Measurements from ENCODE around the gene HBB.

The HBB gene

GRCh38 chr11:5227681-5228080 is 810 bp upstream of the HBB start:
- TF ChIP-seq CTCF (IDR thresholded peaks at IDR 0.05): no peak
- Histone ChIP-seq H3K27me3 (no peaks in the 10 kb centered on the region), H3K4me3 (ENCODE audit: low read depth in 1 of 2, low read length in 1 of 2) (no peak overlapping the region), H3K9me3 (no peaks in the 10 kb centered on the region), H3K36me3 (no peaks in the 10 kb centered on the region), H3K4me1 (ENCODE audit: control insufficient read depth in 1 of 2, insufficient read depth in 1 of 2, low read depth in 1 of 2, low read length in 1 of 2) (no peaks in the 10 kb centered on the region), H3K27ac (no peak overlapping the region)

DNA sequence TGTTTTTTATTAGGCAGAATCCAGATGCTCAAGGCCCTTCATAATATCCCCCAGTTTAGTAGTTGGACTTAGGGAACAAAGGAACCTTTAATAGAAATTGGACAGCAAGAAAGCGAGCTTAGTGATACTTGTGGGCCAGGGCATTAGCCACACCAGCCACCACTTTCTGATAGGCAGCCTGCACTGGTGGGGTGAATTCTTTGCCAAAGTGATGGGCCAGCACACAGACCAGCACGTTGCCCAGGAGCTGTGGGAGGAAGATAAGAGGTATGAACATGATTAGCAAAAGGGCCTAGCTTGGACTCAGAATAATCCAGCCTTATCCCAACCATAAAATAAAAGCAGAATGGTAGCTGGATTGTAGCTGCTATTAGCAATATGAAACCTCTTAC is 1.4 kb downstream of the HBB start:
- no peak for TF ChIP-seq CTCF (IDR thresholded peaks at IDR 0.05)
- H3K36me3 ChIP-seq: no peaks in the 10 kb centered on the region
- no peaks in the 10 kb centered on the region for H3K4me1 ChIP-seq (ENCODE audit: control insufficient read depth in 1 of 2, insufficient read depth in 1 of 2, low read depth in 1 of 2, low read length in 1 of 2)
- no peak overlapping the region for H3K27ac ChIP-seq
- H3K27me3 ChIP-seq: no peaks in the 10 kb centered on the region
- no peaks in the 10 kb centered on the region for H3K9me3 ChIP-seq
- no peak overlapping the region for H3K4me3 ChIP-seq (ENCODE audit: low read depth in 1 of 2, low read length in 1 of 2)

GRCh38 chr11:5224538-5225479 is 2.1 kb downstream of the HBB start:
- Histone ChIP-seq H3K27ac (no peak overlapping the region), H3K4me3 (ENCODE audit: low read depth in 1 of 2, low read length in 1 of 2) (no peak overlapping the region), H3K27me3 (no peaks in the 10 kb centered on the region), H3K36me3 (no peaks in the 10 kb centered on the region), H3K9me3 (no peaks in the 10 kb centered on the region), H3K4me1 (ENCODE audit: control insufficient read depth in 1 of 2, insufficient read depth in 1 of 2, low read depth in 1 of 2, low read length in 1 of 2) (no peaks in the 10 kb centered on the region)
- TF ChIP-seq CTCF (IDR thresholded peaks at IDR 0.05): no peak

- Histone ChIP-seq H3K27me3 (no peaks in the 10 kb centered on the region), H3K36me3 (no peaks in the 10 kb centered on the region)
Measured at GRCh38 chr11:5223686-5224085, 3.2 kb downstream of the HBB start.

GRCh38 chr11:5223146-5223545 is 3.7 kb downstream of the HBB start:
- TF ChIP-seq CTCF (IDR thresholded peaks at IDR 0.05): no peak

More at GRCh38 chr11:5223686-5224085, 3.2 kb downstream of the HBB start:
- Histone ChIP-seq H3K4me1 (ENCODE audit: control insufficient read depth in 1 of 2, insufficient read depth in 1 of 2, low read depth in 1 of 2, low read length in 1 of 2) (no peaks in the 10 kb centered on the region), H3K9me3 (no peaks in the 10 kb centered on the region), H3K4me3 (ENCODE audit: low read depth in 1 of 2, low read length in 1 of 2) (no peak overlapping the region), H3K27ac (no peak overlapping the region)
- TF ChIP-seq CTCF (IDR thresholded peaks at IDR 0.05): no peak

More at GRCh38 chr11:5223146-5223545, 3.7 kb downstream of the HBB start:
- Histone ChIP-seq H3K36me3 (no peaks in the 10 kb centered on the region), H3K4me1 (ENCODE audit: control insufficient read depth in 1 of 2, insufficient read depth in 1 of 2, low read depth in 1 of 2, low read length in 1 of 2) (no peaks in the 10 kb centered on the region), H3K27me3 (no peaks in the 10 kb centered on the region), H3K27ac (no peak overlapping the region), H3K9me3 (no peaks in the 10 kb centered on the region), H3K4me3 (ENCODE audit: low read depth in 1 of 2, low read length in 1 of 2) (no peak overlapping the region)
